Measurements from ENCODE around the gene DIS3L2.

DNA sequence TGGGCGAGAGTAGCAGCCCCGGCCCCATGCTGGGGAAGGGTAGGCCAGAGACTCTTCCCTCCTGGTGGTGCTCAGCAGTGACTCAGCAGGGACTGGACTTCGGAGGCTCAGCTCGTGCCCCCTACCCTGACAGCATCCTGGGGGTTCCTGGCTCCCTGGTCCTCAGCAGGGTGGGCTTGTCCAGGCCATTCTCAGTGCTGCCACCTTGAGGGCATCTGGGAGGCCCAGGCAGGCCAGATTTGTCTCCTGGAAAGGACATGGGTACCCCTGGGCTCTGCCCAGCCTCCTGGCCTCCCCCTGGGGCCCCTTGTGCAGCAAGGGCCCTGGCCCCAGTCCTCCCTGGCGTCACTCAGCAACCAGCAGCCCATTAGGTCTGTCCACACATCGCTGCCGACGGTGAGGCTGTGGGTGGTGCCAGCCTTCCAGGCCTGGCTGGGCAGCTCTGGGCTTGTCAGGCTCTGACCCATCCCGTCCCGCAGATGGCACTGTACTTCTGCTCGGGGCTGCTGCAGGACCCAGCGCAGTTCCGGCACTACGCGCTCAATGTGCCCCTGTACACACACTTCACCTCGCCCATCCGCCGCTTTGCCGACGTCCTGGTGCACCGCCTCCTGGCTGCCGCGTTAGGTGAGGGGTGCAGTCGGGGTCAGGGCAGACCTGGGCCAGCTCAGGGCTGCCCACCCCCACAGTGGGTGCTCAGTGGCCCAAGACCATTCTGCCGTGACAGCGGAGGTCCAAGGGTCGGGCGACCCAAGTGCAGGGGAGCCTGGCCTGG is 372.0 kb downstream of the DIS3L2 start:
- TF ChIP-seq, protein P1, sequence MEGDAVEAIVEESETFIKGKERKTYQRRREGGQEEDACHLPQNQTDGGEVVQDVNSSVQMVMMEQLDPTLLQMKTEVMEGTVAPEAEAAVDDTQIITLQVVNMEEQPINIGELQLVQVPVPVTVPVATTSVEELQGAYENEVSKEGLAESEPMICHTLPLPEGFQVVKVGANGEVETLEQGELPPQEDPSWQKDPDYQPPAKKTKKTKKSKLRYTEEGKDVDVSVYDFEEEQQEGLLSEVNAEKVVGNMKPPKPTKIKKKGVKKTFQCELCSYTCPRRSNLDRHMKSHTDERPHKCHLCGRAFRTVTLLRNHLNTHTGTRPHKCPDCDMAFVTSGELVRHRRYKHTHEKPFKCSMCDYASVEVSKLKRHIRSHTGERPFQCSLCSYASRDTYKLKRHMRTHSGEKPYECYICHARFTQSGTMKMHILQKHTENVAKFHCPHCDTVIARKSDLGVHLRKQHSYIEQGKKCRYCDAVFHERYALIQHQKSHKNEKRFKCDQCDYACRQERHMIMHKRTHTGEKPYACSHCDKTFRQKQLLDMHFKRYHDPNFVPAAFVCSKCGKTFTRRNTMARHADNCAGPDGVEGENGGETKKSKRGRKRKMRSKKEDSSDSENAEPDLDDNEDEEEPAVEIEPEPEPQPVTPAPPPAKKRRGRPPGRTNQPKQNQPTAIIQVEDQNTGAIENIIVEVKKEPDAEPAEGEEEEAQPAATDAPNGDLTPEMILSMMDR (IDR thresholded peaks at IDR 0.05): no peak
- TF ChIP-seq POLR2A (IDR thresholded peaks at IDR 0.05): no peak
